Heart left ventricle (tissue), 16 donors: ENCODE data around the gene STRN3. TPM values are rescaled to one million over a fixed set of nuclear protein-coding genes. Genes with fewer than 3 reads are reported as not detected.

Experiments used
- ATAC-seq, 4 donors: fragments of 200-7000 bp; cut with Tn5 transposase; one replicate each; pipeline ENCODE4 v1.9.1; 2020 to 2022; ENCODE audit warnings: moderate library complexity in 4 of 4, mild to moderate bottlenecking in 3 of 4, moderate number of reproducible peaks in 1 of 4
- DNase-seq, 5 donors: peaks; one replicate each; pipeline ENCODE4 v3.0.0-alpha.2; 2020
- H3K27ac ChIP-seq, 12 donors: fragments of 200-600 bp; sonication (generic) in 4 of 12; one replicate each; pipeline versions ENCODE4 v1.5.0 to v1.8.0; 2016 to 2022; ENCODE audit warnings: mild to moderate bottlenecking in 2 of 12
- H3K27me3 ChIP-seq, 9 donors: fragments of 200-600 bp; sonication (generic) in 2 of 9; one replicate each; pipeline versions ENCODE4 v1.5.1 to v1.8.0; 2016 to 2022; ENCODE audit warnings: mild to moderate bottlenecking in 3 of 9
- H3K36me3 ChIP-seq, 9 donors: fragments of 200-600 bp; sonication (generic) in 2 of 9; one replicate each; pipeline versions ENCODE4 v1.5.0 to v1.8.0; 2018 to 2022; ENCODE audit warnings: mild to moderate bottlenecking in 2 of 9
- H3K4me1 ChIP-seq, 12 donors: fragments of 200-600 bp; sonication (generic) in 4 of 12; one replicate each; pipeline versions ENCODE4 v1.5.0 to v1.8.0; 2016 to 2022; ENCODE audit warnings: mild to moderate bottlenecking in 3 of 12
- H3K4me3 ChIP-seq, 12 donors: fragments of 200-600 bp; sonication (generic) in 4 of 12; one replicate each; pipeline versions ENCODE4 v1.5.0 to v1.8.0; 2017 to 2022; ENCODE audit warnings: mild to moderate bottlenecking in 9 of 12, moderate library complexity in 4 of 12
- H3K9me3 ChIP-seq, 12 donors: fragments of 200-600 bp; sonication (generic) in 4 of 12; one replicate each; pipeline versions ENCODE4 v1.5.0 to v1.8.0; 2016 to 2022; ENCODE audit warnings: mild to moderate bottlenecking in 1 of 12
- POLR2A ChIP-seq, 2 donors: fragments of 450-650 bp; IDR thresholded peaks; one replicate each; pipeline ENCODE4 v1.6.1; 2017; ENCODE audit warnings: antibody characterized with exemption in 2 of 2, mild to moderate bottlenecking in 2 of 2, moderate library complexity in 2 of 2
- WGBS, 4 donors: extraction: QIAGEN DNeasy Blood & Tissue Kit in 2 of 4; methylation state at CpG; one replicate each; pipeline versions ENCODE4 v1.1.5 to v1.1.7; 2013 to 2018; 5-methylcytosine and 5-hydroxymethylcytosine counted together
- intact Hi-C, 10 donors: fragments of 100-400 bp; cut with DNase I; formaldehyde crosslinking; loops; one replicate each; pipeline versions ENCODE4 v1.11.1 to v1.14.2; 2022
- polyA plus RNA-seq, 2 donors: library from polyadenylated mRNA; stranded (reverse); fragments of 200-250 nt; gene quantifications; one replicate each; pipeline ENCODE4 v1.2.3, GENCODE V29; 2013
- total RNA-seq, 9 donors: library from RNA; depleted of rRNA in 2 of 9; stranded (reverse); fragments of >200 nt in 2 of 9; fragmentation: NEBNext Ultra II Directional in 3 of 9; extraction: Animal tissue kit (Norgen Biotek cat#: 25700) in 3 of 9; gene quantifications; one replicate each; pipeline versions ENCODE4 v1.1.0 to v1.2.4, GENCODE V29; 2016 to 2023
- TF ChIP-seq, protein P1 (sequence below), 12 donors: fragments of 200-600 bp; sonication (generic) in 4 of 12; IDR thresholded peaks; one replicate each; pipeline versions ENCODE4 v1.5.0 to v1.8.0; 2018 to 2022; ENCODE audit warnings: antibody characterized with exemption in 12 of 12, mild to moderate bottlenecking in 5 of 12
- donor health status: ischemic (EF 13 %, LVEDD 7.1; RV severe dilation, severe dysfunction).
- donor health status: healthy with polysubstance abuse.
- donor health status: DM: no; HTN: yes; CAD: no.
- donor health status: DM: no; HTN: no; CAD: no.
- donor health status: ischemic (EF 25% LVEDD 6.9; RV normal size, moderate dysfunction).
- donor health status: ischemic (EF 25% LVEDD 5.7; RV mildly dilated, moderate dysfunction).
- donor health status: healthy.
- donor health status: DM: yes; HTN: yes; CAD: no.
- donor health status: ischemic (EF 35%, LVEDD 5.7; RV mildly dilated, moderate dysfunction).
- donor health status: nonischemic (EF 11% LVEDD 7.7; RV severe dilation, severe dysfunction).
- donor health status: DM: yes; HTN: yes; CAD: no.
- donor health status: PGD.
- donor health status: ischemic (EF 29% LVEDD 5.4; RV normal size, mild dysfunction).
- donor health status: nonischemic (EF 23%, LVEDD 6.1; RV moderate dilation, normal function).

The STRN3 gene
- total and polyA plus RNA-seq, 11 donors = 11.0 to 60.3 (median 44.4) TPM

DNA sequence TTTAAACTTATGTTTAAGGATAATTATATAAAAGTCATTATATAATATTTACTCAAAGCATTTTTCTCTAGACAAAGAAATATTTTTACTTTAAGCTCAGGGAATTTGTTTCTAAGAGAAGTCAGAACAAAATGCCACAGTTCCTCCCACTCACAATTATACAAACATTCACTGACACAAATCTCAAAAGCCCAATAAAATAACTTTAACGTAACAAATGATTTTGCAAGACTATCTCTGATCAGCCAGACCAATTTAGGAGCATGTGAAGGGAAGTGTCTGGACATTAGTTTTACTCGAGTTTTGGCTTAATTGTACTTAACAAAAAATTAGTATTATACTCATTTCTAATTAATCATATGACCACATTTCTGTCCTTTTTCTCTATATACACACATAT, 110.6 kb downstream of the STRN3 start:
- no peak overlapping the region for H3K27ac ChIP-seq
- H3K9me3 ChIP-seq = no peaks in the 10 kb centered on the region
- H3K27me3 ChIP-seq = no peaks in the 10 kb centered on the region
- DNase-seq = no peak
- no peak overlapping the region for H3K4me3 ChIP-seq
- 64 to 81% (median 69%) methylated on average over 2 of the region's 2 CpGs for WGBS, 4 donors
- ATAC-seq = no peak
- H3K4me1 ChIP-seq = no peaks in the 10 kb centered on the region
- no peak for TF ChIP-seq POLR2A (IDR thresholded peaks at IDR 0.05)
- TF ChIP-seq, protein P1, sequence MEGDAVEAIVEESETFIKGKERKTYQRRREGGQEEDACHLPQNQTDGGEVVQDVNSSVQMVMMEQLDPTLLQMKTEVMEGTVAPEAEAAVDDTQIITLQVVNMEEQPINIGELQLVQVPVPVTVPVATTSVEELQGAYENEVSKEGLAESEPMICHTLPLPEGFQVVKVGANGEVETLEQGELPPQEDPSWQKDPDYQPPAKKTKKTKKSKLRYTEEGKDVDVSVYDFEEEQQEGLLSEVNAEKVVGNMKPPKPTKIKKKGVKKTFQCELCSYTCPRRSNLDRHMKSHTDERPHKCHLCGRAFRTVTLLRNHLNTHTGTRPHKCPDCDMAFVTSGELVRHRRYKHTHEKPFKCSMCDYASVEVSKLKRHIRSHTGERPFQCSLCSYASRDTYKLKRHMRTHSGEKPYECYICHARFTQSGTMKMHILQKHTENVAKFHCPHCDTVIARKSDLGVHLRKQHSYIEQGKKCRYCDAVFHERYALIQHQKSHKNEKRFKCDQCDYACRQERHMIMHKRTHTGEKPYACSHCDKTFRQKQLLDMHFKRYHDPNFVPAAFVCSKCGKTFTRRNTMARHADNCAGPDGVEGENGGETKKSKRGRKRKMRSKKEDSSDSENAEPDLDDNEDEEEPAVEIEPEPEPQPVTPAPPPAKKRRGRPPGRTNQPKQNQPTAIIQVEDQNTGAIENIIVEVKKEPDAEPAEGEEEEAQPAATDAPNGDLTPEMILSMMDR (IDR thresholded peaks at IDR 0.05) = no peak
- peaks cover 0 to 28% (median 18%) of the 10 kb centered on the region in 9 donors for H3K36me3 ChIP-seq
- intact Hi-C loops = loop anchor here in 1 of 10 donors (10.0 kb wide), 1 partner anchor 261 kb away; no protein-coding TSS in a partner anchor

DNA sequence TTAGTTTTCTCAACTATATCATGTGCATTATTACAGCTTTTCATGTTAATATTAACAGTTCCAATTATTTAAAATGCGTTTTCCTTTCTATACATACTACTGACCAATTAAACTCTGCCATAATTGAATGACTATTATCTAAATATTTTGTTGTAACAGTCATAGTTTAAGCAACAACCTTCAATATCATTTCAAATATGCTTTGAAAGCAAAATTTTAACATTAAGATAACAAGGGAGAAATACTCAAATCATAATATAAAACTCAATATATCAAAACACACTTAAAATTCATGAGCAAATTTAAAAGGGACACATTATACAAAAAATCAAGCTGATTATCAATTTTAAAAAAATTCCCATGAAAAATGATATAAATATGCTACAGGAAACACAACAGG, 111.4 kb downstream of the STRN3 start:
- DNase-seq (no peak), ATAC-seq (no peak)
- no peak for TF ChIP-seq POLR2A (IDR thresholded peaks at IDR 0.05)
- TF ChIP-seq, protein P1 (IDR thresholded peaks at IDR 0.05) = no peak
- WGBS, 4 donors = 96 to 100% (median 98%) methylated on average over 1 of the region's 1 CpG
- intact Hi-C loops = loop anchor here in 1 of 10 donors (10.0 kb wide), 1 partner anchor 260 kb away; no protein-coding TSS in a partner anchor
- Histone ChIP-seq H3K4me1 (no peaks in the 10 kb centered on the region), H3K27me3 (no peaks in the 10 kb centered on the region), H3K4me3 (no peak overlapping the region), H3K9me3 (no peaks in the 10 kb centered on the region), H3K27ac (no peak overlapping the region), H3K36me3 (peaks cover 0 to 35% (median 26%) of the 10 kb centered on the region in 9 donors)

DNA sequence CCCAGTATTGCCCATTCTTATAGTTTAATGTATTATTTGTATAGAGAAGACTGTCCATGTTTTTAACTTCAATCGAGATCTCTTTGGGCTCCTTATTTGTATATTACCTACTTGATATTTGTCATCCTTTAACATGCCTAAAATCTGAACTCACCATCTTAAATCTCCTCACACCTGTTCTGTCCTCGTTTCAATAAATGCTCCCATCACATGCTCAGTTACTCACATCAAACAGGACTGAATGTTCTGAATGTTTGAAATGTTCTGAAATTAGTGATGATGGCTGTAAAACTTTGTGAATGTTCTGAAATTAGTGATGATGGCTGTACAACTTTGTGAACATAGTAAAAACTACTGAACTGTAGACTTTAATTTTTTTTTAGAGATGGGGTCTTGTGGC, 117.4 kb downstream of the STRN3 start:
- Histone ChIP-seq H3K27ac (no peak overlapping the region), H3K27me3 (no peaks in the 10 kb centered on the region), H3K9me3 (no peaks in the 10 kb centered on the region), H3K4me3 (no peak overlapping the region), H3K36me3 (peaks cover 0 to 86% (median 63%) of the 10 kb centered on the region in 9 donors), H3K4me1 (no peaks in the 10 kb centered on the region)
- no peak for DNase-seq
- ATAC-seq = no peak
- intact Hi-C loops = loop anchor here in 3 of 10 donors (10.0 kb wide), 1 partner anchor 254 kb away; no protein-coding TSS in a partner anchor
- 86 to 91% (median 88%) methylated on average over 2 of the region's 2 CpGs for WGBS, 4 donors
- no peak for TF ChIP-seq POLR2A (IDR thresholded peaks at IDR 0.05)
- TF ChIP-seq, protein P1 (IDR thresholded peaks at IDR 0.05) = no peak

DNA sequence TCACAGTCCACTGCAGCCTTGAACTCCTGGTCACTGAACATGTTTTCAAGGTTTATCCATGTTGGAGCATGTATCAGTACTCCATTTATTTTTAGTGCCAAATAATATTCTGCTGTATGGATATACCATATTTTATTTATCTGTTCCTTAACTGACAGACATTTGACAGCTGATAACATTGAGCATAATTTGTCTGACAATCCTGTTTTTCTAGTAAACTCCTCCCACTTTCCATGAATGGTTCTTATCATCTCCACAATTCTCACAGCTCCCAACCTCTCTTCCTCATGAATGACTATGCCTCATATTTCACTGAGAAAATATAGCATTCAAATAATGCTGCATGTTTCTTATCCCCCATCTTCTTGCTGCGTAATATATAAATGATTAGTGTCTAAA, 118.5 kb downstream of the STRN3 start:
- H3K4me3 ChIP-seq = no peak overlapping the region
- H3K27ac ChIP-seq = no peak overlapping the region
- no peaks in the 10 kb centered on the region for H3K9me3 ChIP-seq
- intact Hi-C loops = loop anchor here in 3 of 10 donors (10.0 kb wide), 1 partner anchor 253 kb away; no protein-coding TSS in a partner anchor
- WGBS, 4 donors = 94 to 99% (median 97%) methylated on average over 1 of the region's 1 CpG
- DNase-seq = no peak
- ATAC-seq = no peak
- H3K27me3 ChIP-seq = no peaks in the 10 kb centered on the region
- peaks cover 0 to 98% (median 63%) of the 10 kb centered on the region in 9 donors for H3K36me3 ChIP-seq
- H3K4me1 ChIP-seq = no peaks in the 10 kb centered on the region
- TF ChIP-seq, protein P1 (IDR thresholded peaks at IDR 0.05) = no peak
- TF ChIP-seq POLR2A (IDR thresholded peaks at IDR 0.05) = no peak
